Activated CD8-positive, alpha-beta memory T cell treated with anti-CD3 and anti-CD28 coated beads, Interleukin-2, amount 50 U/mL, for 1 hour (primary cell): ENCODE results near the gene UBAP2.
A peak's percentile ranks its signal among the peaks of the same experiment; 100 is the strongest.

Experiments used
- DNase-seq: peaks from one replicate; pipeline ENCODE4 v3.0.0-alpha.2; 2020; ENCODE audit errors: extremely low read depth

The UBAP2 gene

GRCh38 chr9:34048727-34049629 is at the start of gene UBAP2:
Gene UBAP2, minus strand, starts transcription at chr9:34048887. Its CDS starts 31,739 bp downstream, at chr9:34017148.
- peak; percentile 95 for DNase-seq

GRCh38 chr9:34098307-34098706 is 49.6 kb upstream of the UBAP2 start:
- DNase-seq: no peak

GRCh38 chr9:34097865-34098264 is 49.2 kb upstream of the UBAP2 start:
- DNase-seq: no peak

- no peak for DNase-seq
These were observed 48.1 kb upstream of the UBAP2 start for GRCh38 chr9:34096751-34097150.

- DNase-seq: no peak
These were observed 44.9 kb upstream of the UBAP2 start for GRCh38 chr9:34093578-34093977.

GRCh38 chr9:34089311-34089710 is 40.6 kb upstream of the UBAP2 start:
- DNase-seq: no peak

GRCh38 chr9:34087370-34087769 is 38.7 kb upstream of the UBAP2 start:
- no peak for DNase-seq

GRCh38 chr9:34086864-34087263 is 38.2 kb upstream of the UBAP2 start:
- no peak for DNase-seq

- no peak for DNase-seq
These were observed 37.2 kb upstream of the UBAP2 start for GRCh38 chr9:34085581-34086500.

- DNase-seq: no peak
These were observed 35.9 kb upstream of the UBAP2 start for GRCh38 chr9:34084562-34084961.

GRCh38 chr9:34079181-34079580 is 30.5 kb upstream of the UBAP2 start:
- no peak for DNase-seq

GRCh38 chr9:34072868-34073590 is 24.3 kb upstream of the UBAP2 start:
- no peak for DNase-seq

GRCh38 chr9:34072410-34072809 is 23.7 kb upstream of the UBAP2 start:
- DNase-seq: no peak

- DNase-seq: no peak
These were observed 22.1 kb upstream of the UBAP2 start for GRCh38 chr9:34070606-34071324.

GRCh38 chr9:34069831-34070230 is 21.1 kb upstream of the UBAP2 start:
- DNase-seq: no peak

- DNase-seq: no peak
These were observed 16.9 kb upstream of the UBAP2 start for GRCh38 chr9:34065541-34065940.

- no peak for DNase-seq
These were observed 11.3 kb upstream of the UBAP2 start for GRCh38 chr9:34059954-34060353.

GRCh38 chr9:34059281-34059680 is 10.6 kb upstream of the UBAP2 start:
- no peak for DNase-seq

GRCh38 chr9:34049630-34050384 is 1.1 kb upstream of the UBAP2 start:
- DNase-seq: no peak
